Right lobe of liver (tissue), 4 donors: ENCODE results near the gene APOBEC4.

ENCODE experiments used
- CTCF ChIP-seq, 4 donors: fragments of 200-600 bp in 3 of 4; fragments of 450-650 bp in 1 of 4; IDR thresholded peaks; one replicate each; pipeline versions ENCODE4 v1.5.1 to v1.8.0; 2016 to 2022; ENCODE audit warnings: antibody characterized with exemption in 4 of 4, mild to moderate bottlenecking in 2 of 4
- POLR2A ChIP-seq: fragments of 450-650 bp; IDR thresholded peaks from one replicate; pipeline ENCODE4 v1.6.1; 2017; ENCODE audit warnings: antibody characterized with exemption, mild to moderate bottlenecking
- donor health status: DM: no; HTN: no; CAD: no.
- donor health status: DM: no; HTN: no; CAD: no.
- donor health status: DM: no; HTN: yes; CAD: no.

- TF ChIP-seq CTCF (IDR thresholded peaks at IDR 0.05) = no peak
- no peak for TF ChIP-seq POLR2A
Measured at GRCh38 chr1:183674339-183674738, 21.2 kb upstream of the APOBEC4 start.
